Mesothelial cell of epicardium (in vitro differentiated cells): ENCODE data around the gene PPP3CA. TPM values are rescaled to one million over a fixed set of nuclear protein-coding genes. Genes with fewer than 3 reads are reported as not detected.

Experiments
- DNase-seq, 2 experiments: peaks; one replicate each; pipeline ENCODE4 v3.0.0; 2021; ENCODE audit warnings: low spot score in 2 of 2; ENCODE audit not compliant: unreplicated experiment in 2 of 2
- H3K27ac Mint-ChIP-seq: 2 replicates; pipeline ENCODE4 v1.8.0; 2021; ENCODE audit warnings: mixed read lengths
- H3K27me3 Mint-ChIP-seq: 2 replicates; pipeline ENCODE4 v1.8.0; 2021; ENCODE audit warnings: low read depth, mixed read lengths
- H3K36me3 Mint-ChIP-seq: 2 replicates; pipeline ENCODE4 v1.8.0; 2021; ENCODE audit warnings: mixed read lengths
- H3K4me1 Mint-ChIP-seq: 2 replicates; pipeline ENCODE4 v1.8.0; 2021; ENCODE audit warnings: mixed read lengths
- H3K4me3 Mint-ChIP-seq: 2 replicates; pipeline ENCODE4 v1.8.0; 2021; ENCODE audit warnings: mild to moderate bottlenecking, moderate library complexity, mixed read lengths
- H3K9me3 Mint-ChIP-seq: 2 replicates; pipeline ENCODE4 v1.8.0; 2021; ENCODE audit warnings: mixed read lengths
- CTCF ChIP-seq: fragments of 200-600 bp; sonication (generic); IDR thresholded peaks from one replicate; pipeline ENCODE4 v1.5.0; 2021; ENCODE audit warnings: antibody characterized with exemption; ENCODE audit not compliant: unreplicated experiment
- total RNA-seq: library from RNA; stranded (reverse); gene quantifications from 3 replicates; pipeline ENCODE4 v1.2.1, GENCODE V29; 2021

Gene PPP3CA
- total RNA-seq, 1 donor from 2014 or later: 23.5 TPM

DNA sequence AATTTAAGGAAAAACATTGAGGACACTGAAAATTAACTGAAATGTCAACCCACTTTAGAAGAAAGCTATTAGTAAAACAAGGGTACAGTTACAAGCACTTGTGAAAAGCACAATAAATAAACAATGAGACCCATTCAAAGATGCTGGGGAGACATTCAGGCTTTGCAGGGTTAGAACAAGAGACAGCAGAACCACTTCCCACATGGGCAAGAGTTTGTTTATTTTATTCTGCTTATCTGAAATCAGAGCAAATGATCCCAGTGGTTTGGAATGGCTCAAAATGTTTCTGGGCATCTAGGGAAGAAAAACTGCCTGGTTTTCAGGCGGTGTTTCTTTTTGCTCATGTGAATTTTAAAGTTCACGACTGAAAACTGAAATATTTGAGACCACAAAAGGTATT, 42.4 kb downstream of the PPP3CA start:
- no peak for DNase-seq
- no peak for TF ChIP-seq CTCF
- Mint-ChIP-seq H3K36me3 (no peaks in the 10 kb centered on the region), H3K27me3 (no peaks in the 10 kb centered on the region), H3K9me3 (no peaks in the 10 kb centered on the region), H3K27ac (no peak overlapping the region), H3K4me1 (peaks cover 28% of the 10 kb centered on the region), H3K4me3 (no peak overlapping the region)

DNA sequence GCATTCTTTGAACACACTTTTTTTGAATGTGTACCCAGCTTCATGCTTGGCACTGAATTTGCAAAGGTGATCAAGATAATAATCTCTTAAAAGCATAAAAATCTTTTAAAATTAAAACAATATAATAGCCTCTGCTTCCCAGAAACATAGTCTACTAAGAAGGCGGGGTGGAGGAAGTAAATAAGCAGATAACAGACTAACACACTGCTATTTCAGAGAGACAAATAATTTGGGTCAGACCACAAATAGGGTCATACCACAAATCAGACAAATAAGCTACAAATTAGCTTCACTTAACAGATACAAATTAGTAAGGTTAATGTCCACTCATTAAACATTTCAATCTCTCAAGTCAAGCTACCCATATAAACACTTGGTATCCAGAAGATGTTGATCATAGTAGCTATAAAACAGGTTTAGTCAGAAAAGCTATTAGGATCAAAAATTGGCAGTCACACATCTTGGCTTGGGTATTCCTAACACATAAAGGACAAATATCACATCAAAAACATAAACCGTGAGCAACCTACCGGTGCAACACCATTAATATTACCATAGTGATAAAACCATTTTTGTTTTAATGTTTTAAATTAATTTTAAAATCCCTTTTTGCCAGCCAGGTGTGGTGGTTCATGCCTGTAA, 47.3 kb downstream of the PPP3CA start:
- no peak for DNase-seq
- Mint-ChIP-seq H3K36me3 (no peaks in the 10 kb centered on the region), H3K4me3 (no peak overlapping the region), H3K27me3 (no peaks in the 10 kb centered on the region), H3K27ac (no peak overlapping the region), H3K9me3 (no peaks in the 10 kb centered on the region), H3K4me1 (peaks cover 4% of the 10 kb centered on the region)
- TF ChIP-seq CTCF: no peak

GRCh38 chr4:101299021-101299420, 48.3 kb downstream of the PPP3CA start:
- Mint-ChIP-seq H3K27ac (no peak overlapping the region), H3K27me3 (no peaks in the 10 kb centered on the region), H3K36me3 (no peaks in the 10 kb centered on the region), H3K9me3 (no peaks in the 10 kb centered on the region), H3K4me3 (no peak overlapping the region), H3K4me1 (no peaks in the 10 kb centered on the region)
- TF ChIP-seq CTCF: no peak
- no peak for DNase-seq

DNA sequence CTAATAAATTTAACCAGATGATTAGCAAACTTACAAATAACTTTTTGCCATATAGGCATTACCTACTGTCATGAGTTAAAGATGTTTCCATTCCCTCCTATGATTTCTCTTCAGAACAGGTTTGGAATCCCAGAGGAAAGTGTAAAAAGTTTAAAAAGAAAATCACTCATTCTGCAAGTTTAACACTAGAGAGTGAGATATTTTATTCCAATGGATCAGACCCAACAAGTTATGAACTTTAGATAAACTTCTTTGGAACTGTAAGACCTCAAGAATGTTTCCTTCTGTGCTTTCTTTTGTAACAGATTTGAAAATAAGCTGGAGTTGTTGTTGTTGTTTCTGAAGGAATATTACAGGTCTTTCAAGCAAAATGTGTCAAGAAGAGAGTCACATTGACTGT, 51.6 kb downstream of the PPP3CA start:
- no peaks in the 10 kb centered on the region for H3K36me3 Mint-ChIP-seq
- H3K4me3 Mint-ChIP-seq: no peak overlapping the region
- no peaks in the 10 kb centered on the region for H3K9me3 Mint-ChIP-seq
- H3K27me3 Mint-ChIP-seq: no peaks in the 10 kb centered on the region
- TF ChIP-seq CTCF: no peak
- no peak for DNase-seq
- no peak overlapping the region for H3K27ac Mint-ChIP-seq
- no peaks in the 10 kb centered on the region for H3K4me1 Mint-ChIP-seq

GRCh38 chr4:101294597-101294996, 52.7 kb downstream of the PPP3CA start:
- no peak for DNase-seq
- H3K4me3 Mint-ChIP-seq: no peak overlapping the region
- H3K4me1 Mint-ChIP-seq: no peaks in the 10 kb centered on the region

More at GRCh38 chr4:101294597-101294996, 52.7 kb downstream of the PPP3CA start:
- H3K36me3 Mint-ChIP-seq: no peaks in the 10 kb centered on the region
- no peak for TF ChIP-seq CTCF
- no peaks in the 10 kb centered on the region for H3K27me3 Mint-ChIP-seq
- no peaks in the 10 kb centered on the region for H3K9me3 Mint-ChIP-seq
- H3K27ac Mint-ChIP-seq: no peak overlapping the region
